ENCODE data around the gene SETX.

SETX gene

DNA sequence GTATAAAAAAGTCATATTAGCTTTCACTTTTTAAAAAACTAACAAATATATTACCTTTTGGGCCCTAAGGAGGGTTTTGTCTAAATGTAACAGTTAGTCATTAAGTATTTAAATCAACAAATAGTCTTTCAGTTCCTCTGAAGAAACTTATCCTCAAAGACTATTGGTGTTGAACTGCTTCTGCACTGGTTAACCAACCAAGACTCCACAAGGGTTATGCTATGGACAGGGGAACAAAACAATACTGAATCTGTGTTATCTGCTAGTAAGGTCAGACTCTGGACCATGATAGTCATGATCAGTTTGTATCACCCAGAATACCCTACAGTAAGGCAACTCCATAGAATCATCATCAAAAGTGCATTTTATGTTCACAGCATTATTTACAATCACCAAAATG is 42.4 kb downstream of the SETX start:
- Histone ChIP-seq H4K20me1 (ENCODE audit: low read depth, low read length) (peaks cover 16% of the 10 kb centered on the region; the same call in 1 of the 2 replicates), H3F3A (ENCODE audit: insufficient read depth) (no peaks in the 10 kb centered on the region; the same call in 1 of the 2 replicates), H3K9ac (ENCODE audit: low read length) (no peak overlapping the region), H3K27me3 (ENCODE audit: low read length) (no peaks in the 10 kb centered on the region), H3K9me3 (ENCODE audit: insufficient read depth, low read length) (no peaks in the 10 kb centered on the region), H3K79me2 (ENCODE audit: insufficient read depth, low read length) (peaks cover 35% of the 10 kb centered on the region), H3K36me3 (ENCODE audit: low read length) (peaks cover 41% of the 10 kb centered on the region), H3K4me3 (ENCODE audit: insufficient read depth, low read length, poor library complexity, severe bottlenecking) (no peak overlapping the region), H2AFZ (ENCODE audit: low read depth, low read length, severe bottlenecking) (no peak overlapping the region), H3K27ac (ENCODE audit: low read depth, low read length) (no peak overlapping the region), H3K9me2 (replicated peaks; ENCODE audit: insufficient read depth, low read length) (no peaks in the 10 kb centered on the region), H3K4me2 (ENCODE audit: low read depth, low read length, poor library complexity, severe bottlenecking) (no peak overlapping the region)
- TF ChIP-seq EZH2phosphoT487 (conservative IDR thresholded peaks at IDR 0.05; ENCODE audit: low read length), result no peak

DNA sequence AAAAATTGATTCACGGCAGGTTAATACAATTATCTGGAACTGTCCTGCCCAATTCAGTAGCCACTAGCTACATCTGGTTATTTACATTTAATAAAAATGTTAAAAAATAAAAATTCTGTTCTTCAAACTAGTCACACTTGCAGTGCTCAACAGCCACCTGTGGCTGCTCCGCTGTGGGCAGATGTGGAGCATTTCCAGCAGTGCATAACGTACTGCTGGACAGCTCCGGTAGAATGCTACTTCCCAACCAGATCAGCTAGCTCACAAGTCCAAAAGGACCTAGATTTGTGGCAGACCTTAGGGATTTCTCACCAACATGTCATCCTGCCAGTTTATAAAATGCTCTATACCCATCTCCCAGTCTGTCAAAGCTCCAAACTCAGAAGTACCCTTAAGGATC is 42.8 kb downstream of the SETX start:
- no peak overlapping the region for H2AFZ ChIP-seq (ENCODE audit: low read depth, low read length, severe bottlenecking)
- no peaks in the 10 kb centered on the region for H3K9me3 ChIP-seq (ENCODE audit: insufficient read depth, low read length)
- no peaks in the 10 kb centered on the region; the same call in 1 of the 2 replicates for H3F3A ChIP-seq (ENCODE audit: insufficient read depth)
- H3K27ac ChIP-seq (ENCODE audit: low read depth, low read length), result no peak overlapping the region
- H3K27me3 ChIP-seq (ENCODE audit: low read length), result no peaks in the 10 kb centered on the region
- H4K20me1 ChIP-seq (ENCODE audit: low read depth, low read length), result peaks cover 16% of the 10 kb centered on the region; the same call in 1 of the 2 replicates
- TF ChIP-seq, protein P1, sequence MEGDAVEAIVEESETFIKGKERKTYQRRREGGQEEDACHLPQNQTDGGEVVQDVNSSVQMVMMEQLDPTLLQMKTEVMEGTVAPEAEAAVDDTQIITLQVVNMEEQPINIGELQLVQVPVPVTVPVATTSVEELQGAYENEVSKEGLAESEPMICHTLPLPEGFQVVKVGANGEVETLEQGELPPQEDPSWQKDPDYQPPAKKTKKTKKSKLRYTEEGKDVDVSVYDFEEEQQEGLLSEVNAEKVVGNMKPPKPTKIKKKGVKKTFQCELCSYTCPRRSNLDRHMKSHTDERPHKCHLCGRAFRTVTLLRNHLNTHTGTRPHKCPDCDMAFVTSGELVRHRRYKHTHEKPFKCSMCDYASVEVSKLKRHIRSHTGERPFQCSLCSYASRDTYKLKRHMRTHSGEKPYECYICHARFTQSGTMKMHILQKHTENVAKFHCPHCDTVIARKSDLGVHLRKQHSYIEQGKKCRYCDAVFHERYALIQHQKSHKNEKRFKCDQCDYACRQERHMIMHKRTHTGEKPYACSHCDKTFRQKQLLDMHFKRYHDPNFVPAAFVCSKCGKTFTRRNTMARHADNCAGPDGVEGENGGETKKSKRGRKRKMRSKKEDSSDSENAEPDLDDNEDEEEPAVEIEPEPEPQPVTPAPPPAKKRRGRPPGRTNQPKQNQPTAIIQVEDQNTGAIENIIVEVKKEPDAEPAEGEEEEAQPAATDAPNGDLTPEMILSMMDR (IDR thresholded peaks at IDR 0.05; ENCODE audit: insufficient read depth, low read length, poor library complexity, severe bottlenecking), result no peak
- no peak for TF ChIP-seq EZH2phosphoT487 (conservative IDR thresholded peaks at IDR 0.05; ENCODE audit: low read length)
- no peak overlapping the region for H3K9ac ChIP-seq (ENCODE audit: low read length)
- no peak overlapping the region for H3K4me3 ChIP-seq (ENCODE audit: insufficient read depth, low read length, poor library complexity, severe bottlenecking)
- no peak overlapping the region for H3K4me2 ChIP-seq (ENCODE audit: low read depth, low read length, poor library complexity, severe bottlenecking)
- H3K9me2 ChIP-seq (replicated peaks; ENCODE audit: insufficient read depth, low read length), result no peaks in the 10 kb centered on the region
- peaks cover 40% of the 10 kb centered on the region for H3K36me3 ChIP-seq (ENCODE audit: low read length)
- H3K79me2 ChIP-seq (ENCODE audit: insufficient read depth, low read length), result peaks cover 35% of the 10 kb centered on the region

DNA sequence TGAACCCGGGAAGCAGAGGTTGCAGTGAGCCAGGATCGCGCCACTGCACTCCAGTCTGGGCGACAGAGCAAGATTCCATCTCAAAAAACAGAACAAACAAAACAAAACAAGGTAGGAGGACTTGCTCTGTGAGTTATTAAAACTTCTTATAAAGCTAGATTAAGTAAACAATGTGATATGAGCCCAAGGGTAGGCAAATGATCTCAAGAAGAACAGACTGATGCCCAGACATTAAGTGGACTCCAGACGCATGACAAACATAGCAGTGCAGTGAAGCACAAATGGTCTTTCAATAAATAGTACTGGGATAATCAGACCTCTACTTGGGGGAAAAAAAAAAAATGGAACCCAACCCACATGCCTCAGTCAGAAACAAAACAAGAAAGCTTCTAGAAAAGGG is 45.7 kb downstream of the SETX start:
- Histone ChIP-seq H3K9ac (ENCODE audit: low read length) (no peak overlapping the region), H3K4me3 (ENCODE audit: insufficient read depth, low read length, poor library complexity, severe bottlenecking) (no peak overlapping the region), H3K9me3 (ENCODE audit: insufficient read depth, low read length) (no peaks in the 10 kb centered on the region), H3K9me2 (replicated peaks; ENCODE audit: insufficient read depth, low read length) (no peaks in the 10 kb centered on the region), H3F3A (ENCODE audit: insufficient read depth) (no peaks in the 10 kb centered on the region; the same call in 1 of the 2 replicates), H2AFZ (ENCODE audit: low read depth, low read length, severe bottlenecking) (no peak overlapping the region), H3K36me3 (ENCODE audit: low read length) (peaks cover 41% of the 10 kb centered on the region), H3K4me2 (ENCODE audit: low read depth, low read length, poor library complexity, severe bottlenecking) (no peak overlapping the region), H4K20me1 (ENCODE audit: low read depth, low read length) (0 out of 2 replicates have a peak, but pooled peaks cover 3% of the 10 kb centered on the region), H3K27ac (ENCODE audit: low read depth, low read length) (no peak overlapping the region), H3K79me2 (ENCODE audit: insufficient read depth, low read length) (peaks cover 28% of the 10 kb centered on the region), H3K27me3 (ENCODE audit: low read length) (no peaks in the 10 kb centered on the region)
- TF ChIP-seq, protein P1 (IDR thresholded peaks at IDR 0.05; ENCODE audit: insufficient read depth, low read length, poor library complexity, severe bottlenecking), result no peak
- TF ChIP-seq EZH2phosphoT487 (conservative IDR thresholded peaks at IDR 0.05; ENCODE audit: low read length), result no peak

DNA sequence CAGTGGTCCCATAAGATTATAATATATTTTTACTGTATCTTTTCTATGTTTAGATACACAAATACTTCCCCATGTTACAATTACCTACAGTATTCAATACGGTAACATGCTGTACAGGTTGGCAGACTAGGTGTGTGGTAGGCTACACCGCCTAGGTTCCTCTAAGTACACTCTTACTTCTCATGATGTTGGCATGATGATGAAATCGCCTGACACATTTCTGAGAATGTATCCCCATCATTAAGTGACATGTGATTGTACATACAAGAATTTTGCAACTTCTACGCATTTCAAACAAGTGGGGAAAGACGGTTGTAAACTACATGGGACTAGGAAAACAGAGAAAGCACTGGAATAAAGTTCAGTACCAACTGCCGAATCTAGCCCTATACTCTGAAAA is 53.3 kb downstream of the SETX start:
- H3K4me3 ChIP-seq (ENCODE audit: insufficient read depth, low read length, poor library complexity, severe bottlenecking), result no peak overlapping the region
- H3K36me3 ChIP-seq (ENCODE audit: low read length), result peaks cover 57% of the 10 kb centered on the region
- H3K4me2 ChIP-seq (ENCODE audit: low read depth, low read length, poor library complexity, severe bottlenecking), result no peak overlapping the region
- H3K9me2 ChIP-seq (replicated peaks; ENCODE audit: insufficient read depth, low read length), result no peaks in the 10 kb centered on the region
- no peaks in the 10 kb centered on the region for H3K9me3 ChIP-seq (ENCODE audit: insufficient read depth, low read length)
- H2AFZ ChIP-seq (ENCODE audit: low read depth, low read length, severe bottlenecking), result no peak overlapping the region
- H3K27me3 ChIP-seq (ENCODE audit: low read length), result no peaks in the 10 kb centered on the region
- no peak overlapping the region for H3K27ac ChIP-seq (ENCODE audit: low read depth, low read length)
- peaks cover 5% of the 10 kb centered on the region for H4K20me1 ChIP-seq (ENCODE audit: low read depth, low read length)
- peaks cover 5% of the 10 kb centered on the region; the same call in 1 of the 2 replicates for H3F3A ChIP-seq (ENCODE audit: insufficient read depth)
- no peak overlapping the region for H3K9ac ChIP-seq (ENCODE audit: low read length)
- peaks cover 27% of the 10 kb centered on the region for H3K79me2 ChIP-seq (ENCODE audit: insufficient read depth, low read length)
- no peak for TF ChIP-seq EZH2phosphoT487 (conservative IDR thresholded peaks at IDR 0.05; ENCODE audit: low read length)
- TF ChIP-seq, protein P1 (IDR thresholded peaks at IDR 0.05; ENCODE audit: insufficient read depth, low read length, poor library complexity, severe bottlenecking), result no peak

Data from SU-DHL-6 (cell line).